ENCODE results near the gene CUTA.

CUTA gene

DNA sequence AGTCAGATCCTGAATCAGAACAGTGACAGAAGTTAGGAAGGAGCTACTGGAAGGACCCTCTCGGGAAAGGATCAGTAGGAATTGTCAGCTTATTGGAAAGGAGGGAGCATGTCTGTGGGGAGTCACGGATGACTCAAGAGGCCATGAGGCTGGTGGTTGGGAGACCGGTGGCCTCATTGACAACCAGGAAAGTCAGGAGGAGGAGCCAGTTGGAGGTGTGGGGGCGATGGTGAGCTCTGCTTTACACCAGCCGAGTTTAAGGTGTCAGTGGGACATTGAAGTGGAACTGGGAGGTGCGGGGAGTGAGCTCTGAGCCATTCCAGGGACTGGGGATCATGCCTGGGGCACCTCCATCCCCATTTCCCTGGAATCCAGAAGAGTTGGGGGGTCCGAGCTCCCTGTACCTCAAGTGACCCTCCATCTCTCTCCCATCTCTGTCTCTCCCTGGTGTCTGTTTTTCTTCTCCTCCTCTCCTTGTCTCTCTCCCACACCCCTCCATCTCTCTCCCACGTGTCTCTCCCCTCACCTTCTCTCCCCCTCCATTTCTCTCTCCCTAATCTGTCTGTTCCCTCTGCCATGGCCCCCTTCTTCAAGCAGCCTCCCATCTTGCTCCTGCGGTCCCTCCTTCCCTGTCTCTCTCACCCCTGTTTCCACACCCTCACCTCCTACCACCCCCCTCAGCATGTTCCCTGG, 22.2 kb upstream of the CUTA start:
- no peak for DNase-seq (ENCODE audit: low spot score)

DNA sequence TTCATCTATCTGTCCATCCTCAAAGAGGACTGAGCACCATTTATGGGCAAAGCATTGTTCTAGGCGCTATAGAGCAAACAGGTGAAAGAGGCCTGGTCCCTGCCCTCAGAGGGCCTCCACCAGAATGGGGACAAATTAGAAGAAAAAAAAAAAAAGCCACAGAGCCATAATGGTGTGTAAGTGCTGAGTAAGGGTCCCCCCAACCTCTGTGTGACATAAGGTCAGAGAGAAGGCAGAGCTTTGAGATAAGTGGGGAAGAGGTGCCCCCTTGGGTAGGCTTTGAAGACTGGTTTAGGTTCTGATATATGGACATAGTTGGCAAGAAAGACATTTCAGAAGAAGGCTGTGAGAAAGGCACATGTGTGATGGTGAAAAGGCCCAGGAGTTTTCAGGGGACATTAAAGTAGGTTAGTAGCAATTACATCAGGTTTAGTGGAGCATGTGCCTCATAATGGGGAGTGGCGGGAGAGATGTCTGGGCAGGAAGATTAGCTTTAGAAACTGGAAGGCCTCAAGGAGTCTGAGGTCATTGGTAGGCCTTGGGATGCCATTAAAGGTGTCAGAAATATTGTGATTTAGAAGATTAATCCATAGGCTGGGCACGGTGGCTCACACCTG, 21.2 kb upstream of the CUTA start:
- no peak for DNase-seq (ENCODE audit: low spot score)

DNA sequence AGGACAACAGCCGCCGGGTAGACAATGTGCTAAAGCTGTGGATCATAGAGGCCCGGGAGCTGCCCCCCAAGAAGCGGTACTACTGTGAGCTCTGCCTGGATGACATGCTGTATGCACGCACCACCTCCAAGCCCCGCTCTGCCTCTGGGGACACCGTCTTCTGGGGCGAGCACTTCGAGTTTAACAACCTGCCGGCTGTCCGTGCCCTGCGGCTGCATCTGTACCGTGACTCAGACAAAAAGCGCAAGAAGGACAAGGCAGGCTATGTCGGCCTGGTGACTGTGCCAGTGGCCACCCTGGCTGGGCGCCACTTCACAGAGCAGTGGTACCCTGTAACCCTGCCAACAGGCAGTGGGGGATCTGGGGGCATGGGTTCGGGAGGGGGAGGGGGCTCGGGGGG, 19.8 kb upstream of the CUTA start:
- no peak for DNase-seq (ENCODE audit: low spot score)

DNA sequence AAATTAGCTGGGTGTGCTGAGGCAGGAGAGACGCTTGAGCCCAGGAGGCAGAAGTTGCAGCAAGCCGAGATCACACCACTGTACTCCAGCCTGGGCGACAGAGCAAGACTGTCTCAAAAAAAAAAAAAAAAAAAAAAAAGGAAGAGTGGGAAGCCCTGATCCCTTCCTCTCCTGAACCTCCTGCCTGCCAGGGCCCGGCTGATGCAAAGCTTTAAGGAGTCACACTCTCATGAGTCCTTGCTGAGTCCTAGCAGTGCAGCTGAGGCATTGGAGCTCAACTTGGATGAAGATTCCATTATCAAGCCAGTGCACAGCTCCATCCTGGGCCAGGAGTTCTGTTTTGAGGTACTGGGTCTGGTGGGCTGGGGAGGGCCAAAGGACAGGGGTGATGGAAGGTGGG, 17.1 kb upstream of the CUTA start:
- DNase-seq (ENCODE audit: low spot score), result no peak

DNA sequence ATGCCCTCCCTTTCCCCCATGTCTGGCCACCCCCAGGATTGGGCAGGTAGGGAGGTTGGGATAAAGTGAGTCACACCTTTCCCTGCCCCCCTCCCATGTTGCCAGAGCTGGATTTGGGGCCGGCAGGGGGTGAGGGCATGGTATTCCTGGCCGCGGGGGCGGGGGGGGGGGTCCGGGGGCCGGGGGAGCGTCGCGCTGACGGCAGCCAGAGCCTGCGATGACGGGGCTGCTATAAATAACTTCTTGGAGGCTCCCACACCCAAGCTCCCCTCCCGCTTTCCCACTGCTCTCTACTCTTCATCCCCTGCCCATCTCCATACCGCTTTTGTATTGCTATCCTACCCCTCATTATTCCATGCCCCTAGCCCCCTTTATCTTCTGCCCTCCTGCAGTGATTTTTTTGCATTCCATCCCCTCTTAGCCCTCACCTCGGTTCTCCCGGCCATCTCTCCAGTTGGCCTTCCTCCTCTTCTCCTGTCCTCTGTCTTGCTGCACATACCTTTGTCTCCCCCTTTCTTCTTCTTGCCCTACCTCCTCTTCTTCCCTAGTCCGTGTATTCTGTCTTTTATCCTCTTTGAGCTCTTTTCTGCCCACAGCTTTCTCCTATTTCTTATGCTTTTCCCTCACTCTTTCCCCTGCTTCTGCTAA, 15.8 kb upstream of the CUTA start:
- no peak for DNase-seq (ENCODE audit: low spot score)

DNA sequence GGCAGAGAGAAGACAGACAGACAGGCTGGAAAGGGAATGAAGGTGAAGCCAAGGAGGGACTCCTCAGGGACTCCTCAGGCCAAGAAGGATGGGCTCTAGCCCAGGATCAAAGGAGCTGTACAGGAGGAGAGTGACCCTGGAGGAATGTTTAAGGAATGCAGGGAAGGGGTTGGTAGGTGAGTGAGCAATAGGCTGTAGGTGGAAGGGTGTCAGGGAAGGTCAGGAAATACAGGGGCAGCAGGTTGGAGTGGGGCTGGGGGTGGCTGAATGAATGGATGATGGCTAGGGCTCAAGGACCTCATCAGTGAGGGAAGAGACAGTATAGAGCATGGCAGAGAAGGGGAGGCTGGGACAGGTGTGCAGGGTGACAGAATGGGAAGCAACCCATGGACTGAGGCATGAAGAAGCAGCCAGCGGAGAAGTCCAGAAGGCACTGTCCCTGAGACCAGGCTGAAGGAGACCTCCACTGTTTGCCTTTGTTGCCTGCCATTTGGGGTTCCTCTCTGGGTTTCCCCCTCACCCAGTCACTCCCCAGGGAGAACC, 15.2 kb upstream of the CUTA start:
- no peak for DNase-seq (ENCODE audit: low spot score)

DNA sequence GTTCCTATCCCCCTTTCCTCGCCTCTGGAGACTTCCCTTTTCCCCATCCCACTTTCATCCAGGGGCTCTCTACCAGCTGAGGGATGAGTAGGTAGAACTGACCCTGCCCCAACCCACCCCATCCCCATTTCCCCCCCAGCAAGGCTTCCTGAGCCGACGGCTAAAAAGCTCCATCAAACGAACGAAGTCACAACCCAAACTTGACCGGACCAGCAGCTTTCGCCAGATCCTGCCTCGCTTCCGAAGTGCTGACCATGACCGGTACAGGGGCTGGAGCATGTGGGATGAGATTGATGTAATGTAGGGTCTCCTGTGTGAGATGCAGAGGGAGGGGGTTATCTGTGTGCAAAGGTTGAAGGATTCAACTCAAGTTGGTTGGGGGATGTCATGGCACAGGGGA, 14.6 kb upstream of the CUTA start:
- no peak for DNase-seq (ENCODE audit: low spot score)

DNA sequence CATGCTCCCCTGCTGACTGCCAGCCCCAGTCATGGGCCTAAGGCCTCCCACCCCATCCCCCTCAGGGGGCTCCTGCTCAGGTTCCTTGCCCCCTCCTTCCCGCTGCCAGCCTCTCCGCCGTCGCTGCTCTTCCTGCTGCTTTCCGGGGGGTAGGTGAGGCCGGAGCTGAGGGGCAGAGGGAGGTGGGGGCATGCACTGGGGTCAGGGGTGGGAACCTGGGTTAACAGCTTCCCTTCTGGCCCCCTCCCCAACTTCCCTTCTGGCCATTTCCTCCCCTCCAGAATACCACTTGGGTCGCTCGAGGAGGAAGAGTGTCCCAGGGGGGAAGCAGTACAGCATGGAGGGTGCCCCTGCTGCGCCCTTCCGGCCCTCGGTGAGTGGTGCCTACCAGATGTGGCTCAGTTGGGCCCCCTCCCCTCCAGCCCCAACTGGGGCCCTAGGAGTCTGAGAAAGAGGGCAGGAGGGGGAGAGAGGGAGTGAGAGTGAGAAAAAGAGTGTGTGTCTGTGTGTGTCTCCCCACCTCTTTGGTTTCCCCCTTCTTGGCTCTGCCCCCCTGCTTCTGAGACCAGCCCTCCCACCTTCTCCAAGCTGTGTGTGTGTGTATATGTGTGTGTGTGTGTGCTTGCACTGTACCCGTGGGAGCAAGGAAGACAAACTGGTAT, 14.1 kb upstream of the CUTA start:
- no peak for DNase-seq (ENCODE audit: low spot score)

DNA sequence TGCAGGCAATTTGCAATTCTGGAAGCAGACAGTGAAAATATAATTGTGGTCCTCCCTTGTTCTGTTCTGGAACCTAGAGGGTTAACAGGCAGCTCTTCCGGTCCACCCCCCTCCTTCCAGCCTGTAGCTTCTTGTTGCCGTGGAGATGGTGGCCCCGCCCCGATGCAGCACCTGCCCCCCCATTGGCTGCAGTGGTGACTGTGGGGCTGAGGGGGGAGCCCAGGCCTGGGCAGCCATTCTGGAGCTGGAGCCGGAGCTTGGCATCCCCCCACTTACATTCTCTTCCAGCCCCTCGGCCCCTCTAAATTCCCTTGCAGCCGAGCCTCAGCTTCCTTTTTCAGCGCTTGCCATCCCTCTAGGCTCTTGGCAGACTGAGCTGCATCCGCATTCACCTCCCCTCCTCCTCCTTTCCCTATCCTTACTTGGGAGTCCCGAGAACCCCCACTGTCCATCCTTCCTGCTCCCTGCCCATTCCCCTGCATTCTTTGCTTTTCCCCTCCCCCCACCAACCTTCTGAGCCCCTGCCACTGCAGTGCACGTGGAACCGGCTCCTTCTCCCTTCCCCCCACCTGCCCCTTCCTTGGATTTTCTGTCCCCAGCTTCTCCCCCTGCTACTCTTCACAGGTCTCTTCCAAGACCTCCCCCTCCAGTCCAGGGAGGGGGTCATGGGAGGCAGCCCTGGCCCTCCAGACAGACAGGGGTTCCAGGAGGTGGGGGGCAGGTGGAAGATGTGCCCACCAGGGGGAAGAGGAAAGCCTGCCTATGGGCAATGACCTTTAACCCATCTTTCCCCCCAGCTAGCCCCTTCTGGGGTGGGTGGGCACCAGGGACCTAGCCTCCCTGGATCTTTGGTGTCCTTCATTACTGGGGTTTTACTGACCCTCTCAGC, 13.3 kb upstream of the CUTA start:
- DNase-seq (ENCODE audit: low spot score), result peak; percentile 81

DNA sequence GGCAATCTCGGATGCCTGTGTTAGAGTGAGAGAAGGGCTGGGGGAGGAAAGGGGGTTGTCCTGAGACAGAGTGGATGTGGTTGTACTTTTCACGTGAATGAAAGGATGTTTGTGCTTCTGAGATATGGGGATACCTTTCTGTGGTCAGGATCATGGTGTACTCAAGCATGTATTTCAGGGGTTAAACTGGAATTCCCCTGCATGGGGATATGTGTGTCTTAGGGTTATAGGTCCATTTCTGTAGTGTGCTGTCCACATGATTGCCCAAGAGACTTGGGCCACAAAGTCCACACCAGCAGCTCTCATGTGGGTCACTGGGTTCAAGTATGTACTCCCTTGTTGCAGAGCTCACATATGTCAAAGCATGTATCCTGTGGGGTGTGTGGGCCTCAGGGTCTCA, 12.4 kb upstream of the CUTA start:
- DNase-seq (ENCODE audit: low spot score), result no peak

DNA sequence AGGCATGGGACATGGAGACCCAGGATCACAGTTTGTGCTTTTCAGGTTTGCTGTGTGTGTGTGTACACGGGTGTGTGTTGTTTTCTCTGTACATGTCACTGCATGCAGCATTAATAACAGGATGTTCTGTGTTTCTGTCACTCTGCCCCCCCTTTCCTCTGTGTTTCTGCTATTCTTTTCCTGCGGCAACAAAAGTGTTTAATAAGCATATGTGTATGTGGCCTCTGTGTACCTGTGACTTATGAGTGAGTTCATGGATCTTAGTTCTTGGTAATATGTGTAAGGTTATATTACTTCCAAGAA, 11.8 kb upstream of the CUTA start:
- no peak for DNase-seq (ENCODE audit: low spot score)

DNA sequence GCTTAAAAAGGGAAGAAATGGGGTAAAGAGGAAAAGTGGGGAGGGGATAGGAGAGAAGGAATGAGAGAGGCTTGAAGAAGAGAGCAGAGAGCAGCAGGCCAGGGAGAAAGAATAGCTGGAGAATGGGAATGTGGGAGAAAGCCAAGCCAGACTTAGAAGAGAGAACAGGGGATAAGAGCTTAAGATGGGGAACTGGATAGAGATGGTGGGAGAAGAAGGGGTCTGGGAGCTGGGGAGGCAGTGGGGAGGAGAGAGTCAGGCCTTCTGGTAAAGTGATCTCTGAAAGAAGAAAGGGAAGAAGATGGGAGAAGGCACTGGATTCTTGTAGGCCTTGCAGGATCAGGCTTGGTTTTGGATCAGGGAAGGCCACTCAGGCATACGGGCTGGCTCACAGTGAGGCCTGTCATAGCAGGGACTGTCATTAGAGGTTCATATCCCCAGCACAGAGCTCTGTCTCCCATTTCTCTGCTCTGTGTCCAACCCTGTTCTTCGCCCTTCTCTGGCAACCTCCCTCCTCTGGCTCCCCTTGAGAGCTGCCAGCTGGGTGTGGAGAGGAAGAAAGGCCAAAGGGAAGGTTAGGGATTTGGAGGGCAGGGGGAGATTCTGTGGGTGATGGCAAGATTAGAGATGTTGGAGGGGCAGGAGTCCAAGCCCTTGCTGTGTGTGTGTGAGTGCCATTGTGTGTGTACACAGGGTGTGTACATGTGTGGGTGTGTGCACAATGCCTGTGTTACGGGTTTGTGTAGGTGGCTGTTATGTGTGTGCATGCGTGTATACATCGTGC, 11.3 kb upstream of the CUTA start:
- DNase-seq (ENCODE audit: low spot score), result no peak

DNA sequence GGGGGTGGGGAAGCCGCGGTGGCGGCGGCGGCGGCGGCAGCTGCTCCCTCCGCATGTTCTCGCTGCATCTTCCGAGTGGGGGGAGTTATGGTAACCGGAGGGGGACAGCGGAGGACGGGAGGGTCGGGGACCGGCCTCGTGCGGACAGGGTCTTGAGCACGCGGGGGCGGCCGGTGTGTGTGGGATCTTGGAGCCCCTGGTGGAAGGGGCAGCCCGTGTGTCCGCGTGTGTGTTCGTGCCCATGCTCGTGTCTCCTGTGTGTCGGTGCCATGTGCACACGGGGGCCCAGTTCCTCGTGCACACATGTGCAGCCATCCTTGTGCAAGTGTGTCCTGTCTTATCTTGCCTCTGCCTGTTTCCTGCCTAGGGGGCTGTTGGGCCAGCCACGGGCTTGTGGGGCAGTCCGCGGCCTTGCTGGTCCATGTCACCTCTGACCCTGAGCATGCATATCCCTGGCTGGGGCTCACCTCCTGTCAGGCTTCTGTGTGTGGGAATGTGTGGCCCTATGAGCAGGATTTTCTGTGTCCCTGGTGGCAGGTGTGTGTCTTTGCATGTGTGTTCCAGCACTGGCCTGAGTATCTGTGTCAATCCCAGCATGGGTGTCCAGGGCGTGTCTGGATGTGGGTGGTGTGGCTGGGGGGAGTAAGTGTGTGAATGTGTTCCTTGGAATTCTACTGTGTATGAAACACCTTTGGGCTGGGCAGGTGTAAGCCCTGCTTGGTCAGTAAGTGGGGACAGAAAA, 10.5 kb upstream of the CUTA start:
- no peak for DNase-seq (ENCODE audit: low spot score)

DNA sequence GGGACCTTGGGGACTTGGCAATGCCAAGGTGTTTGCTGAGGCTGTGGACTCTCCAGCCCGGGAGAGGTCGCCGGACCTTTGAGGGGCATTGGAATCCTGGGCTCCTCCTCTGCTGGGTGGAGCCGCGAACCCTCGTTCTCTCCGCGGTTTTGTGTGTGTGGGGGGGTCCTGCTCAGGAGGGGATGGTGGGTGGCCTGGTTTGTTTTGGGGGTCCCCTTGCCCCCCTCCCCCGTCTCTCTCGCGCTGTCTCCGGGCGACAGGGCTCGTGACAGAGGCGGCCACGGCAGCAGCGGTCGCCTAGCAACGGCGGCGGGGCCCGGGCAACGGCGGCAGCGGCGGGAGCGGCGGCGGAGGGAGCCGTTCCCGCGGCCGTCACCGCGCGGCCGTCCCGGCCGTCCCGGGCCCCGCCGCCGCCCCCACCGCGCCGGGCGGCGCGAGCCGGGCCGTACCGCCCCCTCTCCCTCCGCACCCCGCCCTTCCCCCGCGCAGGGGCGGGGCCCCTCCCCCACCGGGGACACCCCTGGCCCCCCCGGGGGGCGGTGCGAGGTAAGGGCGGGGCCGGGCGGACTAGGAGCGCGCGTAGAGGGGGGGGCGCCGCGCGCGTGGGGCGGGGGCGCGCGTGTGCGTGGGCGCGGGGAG, 9.8 kb upstream of the CUTA start:
- no peak for DNase-seq (ENCODE audit: low spot score)

DNA sequence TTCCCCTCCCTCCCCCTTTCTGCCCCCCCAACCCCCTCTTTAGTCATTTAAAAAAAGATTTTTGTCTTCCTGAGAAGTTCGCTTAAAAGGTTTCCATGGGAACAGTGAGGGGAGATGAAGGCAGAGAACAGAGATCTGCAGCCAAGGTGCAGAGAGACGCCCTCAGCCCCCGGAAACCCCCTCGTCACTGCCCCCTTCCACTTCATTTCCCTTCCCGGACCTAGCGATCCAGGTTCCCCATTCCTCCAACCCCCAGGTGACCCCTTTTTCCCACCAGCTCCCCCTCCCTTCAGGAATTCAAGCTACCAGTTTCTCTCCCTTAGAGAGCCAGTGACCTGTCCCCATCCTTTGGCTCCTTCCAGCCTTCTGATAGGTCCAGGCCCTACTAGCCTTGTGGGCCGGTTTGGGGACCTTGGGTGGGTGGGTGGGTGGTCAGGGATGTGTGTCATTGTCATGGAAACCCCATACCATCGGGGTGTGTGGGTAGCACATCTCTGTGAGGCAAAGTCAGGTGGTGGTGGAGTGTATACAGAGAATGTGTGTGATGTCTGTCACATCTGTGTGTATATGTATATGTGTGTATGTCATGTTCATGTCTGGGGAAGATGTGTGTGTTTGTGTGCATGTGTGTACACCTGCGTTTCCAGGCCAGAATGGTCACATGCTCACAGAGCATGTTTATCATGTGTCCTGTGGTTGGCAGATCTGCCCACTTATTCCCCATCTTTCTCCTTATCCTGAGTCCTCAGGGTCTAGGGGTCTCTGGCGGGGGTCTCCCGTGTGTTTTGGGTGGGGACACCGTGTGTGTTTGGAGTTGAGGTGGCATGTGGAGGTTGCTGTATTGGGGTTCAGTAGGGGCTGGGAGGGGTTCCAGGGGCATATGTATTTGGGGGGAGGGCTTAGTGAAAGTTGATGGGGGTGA, 8.9 kb upstream of the CUTA start:
- no peak for DNase-seq (ENCODE audit: low spot score)

DNA sequence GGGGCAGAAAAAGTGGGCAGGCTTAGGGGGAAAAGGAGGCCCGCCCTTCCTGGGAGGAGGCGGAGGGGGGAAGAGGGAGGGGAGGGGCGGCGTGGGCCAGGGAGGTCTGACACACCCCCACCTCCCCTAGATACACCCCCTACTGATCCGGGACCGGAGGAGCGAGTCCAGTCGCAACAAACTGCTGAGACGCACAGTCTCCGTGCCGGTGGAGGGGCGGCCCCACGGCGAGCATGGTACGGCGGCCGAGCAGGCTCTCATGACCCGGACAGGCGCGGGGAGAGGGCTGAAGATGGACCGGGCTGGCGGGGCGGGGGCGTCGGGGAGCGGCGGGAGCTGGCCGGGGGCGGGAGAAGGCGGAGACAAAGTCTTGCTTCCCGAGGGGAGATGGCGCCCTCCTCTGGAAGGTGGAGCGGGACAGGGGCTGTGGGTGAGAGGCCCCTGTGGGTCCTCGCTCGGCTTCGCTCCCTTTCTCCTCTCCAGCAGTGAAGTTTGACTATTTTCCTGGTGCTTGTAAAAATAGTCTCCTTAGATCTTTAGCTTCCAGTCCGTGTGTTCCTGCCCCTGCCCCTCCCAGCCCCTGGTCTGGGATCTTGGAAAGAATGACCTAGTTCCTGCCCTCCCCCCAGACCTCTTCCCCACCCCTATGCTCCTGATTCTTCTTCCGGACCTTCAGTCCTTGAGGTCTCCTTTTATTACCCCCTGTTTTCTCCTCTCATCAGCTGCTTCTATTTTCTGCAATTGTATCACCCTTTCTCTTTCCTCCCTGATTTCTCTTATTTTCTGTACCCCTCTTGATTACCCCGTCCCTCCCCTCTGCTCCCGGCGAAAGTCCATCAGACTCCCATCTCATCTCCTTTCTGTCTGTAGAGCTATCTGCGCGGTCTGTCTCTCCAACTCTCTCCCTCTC, 8.0 kb upstream of the CUTA start:
- DNase-seq (ENCODE audit: low spot score), result peak; percentile 93

DNA sequence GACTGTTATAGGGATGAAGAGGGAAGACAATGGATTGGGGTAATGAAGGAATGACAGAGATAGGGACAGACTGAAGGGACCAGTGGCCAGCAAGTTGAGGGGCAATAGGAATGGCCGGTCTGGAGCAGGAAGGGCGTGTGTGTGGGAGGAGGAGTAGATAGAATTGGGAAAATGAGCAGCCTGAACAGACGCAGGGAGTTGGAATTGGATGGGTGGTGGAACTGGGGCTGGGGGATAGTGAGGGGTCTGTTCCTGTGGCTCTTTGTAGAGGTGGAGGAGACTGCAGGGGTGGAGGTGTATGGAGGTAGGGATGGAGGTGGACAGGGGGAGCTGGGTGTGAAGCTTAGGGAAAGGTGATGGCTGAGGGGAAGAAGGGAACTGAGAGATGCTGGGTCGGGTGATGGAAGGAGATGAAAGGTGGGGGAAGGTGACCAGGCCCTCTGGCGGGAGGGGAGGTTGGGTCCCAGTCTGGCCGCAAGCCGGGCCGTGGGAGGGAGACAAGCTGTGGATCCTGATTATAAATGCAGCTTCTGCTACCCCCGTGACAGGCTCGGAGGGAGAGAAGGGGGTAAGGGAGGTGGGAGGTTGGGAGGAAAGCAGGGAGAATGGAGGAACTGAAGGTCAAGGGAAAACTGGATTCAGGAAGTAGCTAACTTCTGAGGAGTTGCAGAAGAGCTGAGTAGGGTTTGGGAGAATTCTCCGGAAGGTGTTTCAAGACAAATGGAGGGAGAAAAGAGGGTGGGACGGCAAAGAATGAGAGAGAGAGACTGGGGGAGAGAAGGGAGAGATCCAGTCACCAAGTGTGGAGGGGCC, 7.2 kb upstream of the CUTA start:
- DNase-seq (ENCODE audit: low spot score), result no peak

All from left forelimb (tissue), 1 donor.